ENCODE data around the gene GPC6.
"Not testable (repeated sequence)": the region's sequence is repeated elsewhere in the genome, so short reads cannot be mapped to it uniquely, and the experiment has no call there.

The GPC6 gene

DNA sequence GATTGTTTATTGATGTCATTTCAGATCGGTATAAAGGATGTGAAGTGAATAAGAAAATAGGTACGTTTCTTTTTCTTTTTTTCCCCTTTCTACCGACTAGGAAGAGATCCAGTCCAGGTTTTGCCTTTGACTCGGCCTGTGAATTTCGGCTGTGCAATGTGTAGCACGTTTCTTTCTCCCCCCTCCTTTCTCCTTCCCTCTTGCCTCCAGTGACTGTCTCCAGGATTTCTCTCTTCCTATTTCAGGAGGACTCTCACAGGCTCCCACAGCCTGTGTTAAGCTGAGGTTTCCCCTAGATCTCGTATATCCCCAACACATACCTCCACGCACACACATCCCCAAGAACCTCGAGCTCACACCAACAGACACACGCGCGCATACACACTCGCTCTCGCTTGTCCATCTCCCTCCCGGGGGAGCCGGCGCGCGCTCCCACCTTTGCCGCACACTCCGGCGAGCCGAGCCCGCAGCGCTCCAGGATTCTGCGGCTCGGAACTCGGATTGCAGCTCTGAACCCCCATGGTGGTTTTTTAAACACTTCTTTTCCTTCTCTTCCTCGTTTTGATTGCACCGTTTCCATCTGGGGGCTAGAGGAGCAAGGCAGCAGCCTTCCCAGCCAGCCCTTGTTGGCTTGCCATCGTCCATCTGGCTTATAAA, at the start of gene GPC6:
Gene GPC6 (plus strand): TSS at position 185 of the 657 bp plus-strand sequence.
- DNase-seq = peak; percentile 89

DNA sequence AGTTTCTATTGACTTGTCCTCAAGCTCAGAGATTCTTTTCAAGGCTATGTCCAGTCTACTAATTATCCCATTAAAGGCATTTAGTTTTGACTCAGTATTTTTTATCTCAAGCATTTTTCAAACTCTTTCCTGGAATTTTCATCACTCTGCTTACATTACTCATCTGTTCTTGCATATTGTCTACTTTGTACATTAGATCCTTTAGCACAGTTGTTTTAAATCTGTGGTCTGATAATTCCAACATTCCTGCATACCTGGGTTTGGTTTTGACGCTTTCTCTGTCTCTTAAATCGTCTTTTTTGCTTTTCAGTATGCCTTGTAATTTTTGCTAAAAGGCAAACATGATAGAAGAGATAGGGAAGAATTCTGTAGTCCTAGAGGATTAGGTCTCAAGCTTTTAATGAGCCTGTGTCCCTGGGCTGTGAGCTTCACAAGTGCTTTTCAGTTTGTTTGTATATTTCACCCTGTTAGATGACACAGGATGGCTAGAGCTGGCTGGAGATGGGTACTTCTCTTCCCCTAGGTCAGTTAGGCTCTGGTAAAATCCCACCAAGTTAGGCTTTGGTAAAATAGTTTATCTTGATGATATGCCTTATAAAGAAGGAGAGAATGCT, 46.1 kb upstream of the GPC6 start:
- DNase-seq = no peak

DNA sequence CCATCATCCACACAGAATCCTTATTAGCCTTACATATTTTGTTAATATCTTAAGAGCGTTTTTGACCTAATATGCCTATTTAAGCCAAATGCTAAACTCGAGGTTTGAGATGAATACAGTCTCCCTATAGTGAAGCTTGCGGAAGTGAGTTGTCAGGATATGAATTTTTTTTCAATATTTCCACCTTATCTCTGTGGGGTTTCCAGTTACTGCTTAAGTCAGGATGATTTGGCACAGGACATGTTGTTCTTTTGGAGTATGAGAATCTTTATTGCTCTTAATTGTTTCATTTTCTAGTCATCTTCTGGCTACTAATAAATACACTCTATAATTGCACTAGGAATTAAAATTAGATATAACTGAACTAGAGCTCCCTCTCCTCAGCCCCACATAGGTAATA, 44.2 kb upstream of the GPC6 start:
- DNase-seq = no peak

DNA sequence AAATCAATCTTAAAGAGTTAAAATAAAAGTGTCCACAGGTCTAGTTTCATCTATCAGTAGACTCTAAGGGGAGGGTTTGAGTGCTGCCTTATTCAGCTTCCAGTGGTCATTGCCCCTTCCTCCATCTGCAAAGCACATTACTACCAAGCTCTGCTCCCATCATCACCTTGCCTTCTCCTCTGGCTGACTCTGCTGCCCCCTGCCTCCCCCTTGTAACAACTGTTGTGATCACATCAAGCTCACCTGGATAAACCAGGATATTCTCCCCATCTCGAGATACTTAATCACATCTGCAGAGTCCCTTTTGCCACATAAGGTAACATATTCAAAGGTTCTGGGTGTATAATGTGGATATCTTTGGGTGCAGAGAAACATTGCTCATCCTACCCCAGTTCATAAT, 43.3 kb upstream of the GPC6 start:
- DNase-seq = no peak

DNA sequence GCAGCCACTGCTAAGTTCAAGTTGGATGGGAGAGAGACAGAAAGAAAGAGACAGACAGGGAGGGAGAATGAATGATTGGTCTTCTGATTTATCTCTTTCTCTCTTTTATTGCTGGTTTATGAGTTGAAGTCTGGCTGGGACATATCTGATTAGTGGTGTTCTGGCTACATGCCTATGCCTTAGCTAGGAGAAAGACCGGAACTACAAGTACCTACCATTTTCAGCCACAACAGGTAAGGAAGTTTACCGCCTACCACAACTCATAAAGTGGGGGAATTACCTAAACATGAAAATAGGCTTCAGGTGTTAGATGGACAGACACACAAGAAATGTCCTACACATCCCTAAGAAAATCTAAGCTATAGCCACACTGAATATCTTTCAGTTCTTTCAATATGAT, 36.6 kb upstream of the GPC6 start:
- no peak for DNase-seq

DNA sequence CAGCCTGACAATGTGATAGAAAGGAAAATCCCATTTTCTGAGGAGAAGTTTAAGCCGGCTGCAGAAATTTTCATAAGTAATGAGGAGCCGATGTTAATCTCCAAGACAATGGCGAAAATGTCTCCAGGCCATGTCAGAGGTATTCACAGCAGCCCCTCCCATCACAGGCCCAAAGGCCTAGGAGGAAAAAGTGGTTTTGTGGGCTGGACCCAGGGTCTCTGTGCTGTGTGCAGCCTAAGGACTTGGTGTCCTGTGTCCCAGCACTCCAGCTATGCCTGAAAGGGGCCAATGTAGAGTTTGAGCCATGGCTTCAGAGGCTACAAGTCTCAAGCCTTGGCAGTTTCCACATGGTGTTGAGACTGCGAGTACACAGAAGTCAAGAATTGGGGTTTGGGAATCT, 32.9 kb upstream of the GPC6 start:
- no peak for DNase-seq

DNA sequence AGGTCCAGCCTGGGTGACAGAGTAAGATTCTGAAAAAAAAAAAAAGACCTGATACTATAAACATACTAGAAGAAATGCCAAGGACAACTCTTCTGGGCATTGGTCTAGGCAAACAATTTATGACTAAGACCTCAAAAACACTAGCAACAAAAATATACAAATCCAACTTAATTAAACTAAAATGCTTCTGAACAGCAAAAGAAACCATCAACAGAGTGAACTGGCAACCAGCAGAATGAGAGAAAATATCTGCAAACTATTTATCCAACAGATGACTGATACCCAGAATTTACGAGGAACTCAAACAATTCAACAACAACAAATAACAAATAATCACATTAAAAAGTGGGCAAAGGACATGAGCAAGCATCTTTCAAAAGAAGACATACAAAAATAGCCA, 26.8 kb upstream of the GPC6 start:
- no peak for DNase-seq

DNA sequence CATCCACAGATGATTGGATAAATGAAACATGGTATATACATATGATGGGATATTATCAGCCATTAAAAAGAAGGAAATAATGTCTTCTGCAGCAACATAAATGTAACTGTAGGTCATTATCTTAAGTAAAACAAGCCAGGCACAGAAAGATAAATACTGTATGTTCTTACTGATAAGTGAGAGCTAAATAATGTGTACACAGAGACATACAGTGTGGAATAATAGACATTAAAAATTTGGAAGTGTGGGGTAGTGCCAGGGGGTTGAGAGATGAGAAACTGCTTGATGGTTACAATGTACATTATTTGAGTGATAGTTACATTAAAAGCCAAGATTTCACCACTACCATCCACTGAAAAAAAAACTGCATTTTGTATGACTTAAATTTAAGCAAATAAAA, 26.0 kb upstream of the GPC6 start:
- no peak for DNase-seq

DNA sequence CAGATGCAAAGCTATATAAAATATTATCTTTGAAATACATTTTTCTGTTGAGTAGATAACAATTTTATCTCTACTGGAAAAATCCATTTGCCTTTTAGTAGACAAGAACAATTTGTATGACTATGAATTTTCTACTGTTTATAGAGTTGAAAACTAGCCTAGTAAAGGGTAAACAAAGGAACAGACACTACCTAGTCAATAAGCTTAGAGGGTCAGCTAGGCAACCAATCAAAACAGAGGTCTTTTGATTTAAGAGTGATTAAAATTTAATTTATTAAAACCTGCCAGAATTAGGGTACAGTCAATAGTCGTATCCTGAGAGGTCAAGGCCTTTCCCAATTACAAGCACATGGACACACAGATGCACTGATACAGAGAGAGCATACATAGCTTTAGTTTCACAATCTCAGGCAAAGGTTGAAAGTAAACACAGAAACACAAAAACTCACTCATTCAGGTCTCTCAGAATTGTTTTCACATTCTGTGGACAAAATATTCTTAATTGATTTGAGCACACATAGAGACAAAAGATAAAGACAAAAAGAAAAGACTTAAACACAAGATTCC, 24.5 kb upstream of the GPC6 start:
- DNase-seq = no peak

DNA sequence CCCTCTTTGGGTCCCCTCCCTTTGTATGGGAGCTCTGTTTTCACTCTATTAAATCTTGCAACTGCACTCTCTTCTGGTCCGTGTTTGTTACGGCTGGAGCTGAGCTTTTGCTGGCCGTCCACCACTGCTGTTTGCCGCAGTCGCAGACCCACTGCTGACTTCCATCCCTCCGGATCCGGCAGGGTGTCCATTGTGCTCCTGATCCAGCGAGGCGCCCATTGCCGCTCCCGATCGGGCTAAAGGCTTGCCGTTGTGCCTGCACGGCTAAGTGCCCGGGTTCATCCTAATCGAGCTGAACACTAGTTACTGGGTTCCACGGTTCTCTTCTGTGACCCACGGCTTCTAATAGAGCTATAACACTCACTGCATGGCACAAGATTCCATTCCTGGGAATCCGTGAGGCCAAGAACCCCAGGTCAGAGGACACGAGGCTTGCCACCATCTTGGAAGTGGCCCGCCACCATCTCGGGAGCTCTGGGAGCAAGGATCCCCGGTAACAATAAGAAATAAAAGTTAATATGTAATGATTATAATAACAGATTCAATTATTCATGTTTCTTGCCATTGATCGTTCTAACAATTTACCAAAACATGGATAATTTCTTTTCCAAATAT, 19.7 kb upstream of the GPC6 start:
- DNase-seq = not testable (repeated sequence)

DNA sequence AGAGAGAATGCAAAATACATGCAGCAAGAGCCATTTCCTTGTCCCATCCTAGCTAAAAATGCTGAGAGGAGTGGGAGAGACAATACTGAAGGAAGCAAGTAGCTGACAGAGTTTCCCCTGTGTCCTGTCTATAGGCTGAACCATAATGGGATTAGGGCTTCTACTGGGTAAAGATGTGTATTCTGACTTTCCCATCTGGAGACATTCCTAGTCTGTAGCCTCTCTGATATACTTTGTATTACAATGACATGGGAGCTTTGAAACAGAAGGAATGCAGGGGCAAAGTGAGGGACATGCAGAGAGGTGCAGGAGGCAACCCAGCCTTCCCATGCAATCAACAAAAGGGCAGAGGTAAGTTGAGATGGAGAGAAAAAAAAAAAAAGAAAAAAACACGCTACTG, 10.5 kb upstream of the GPC6 start:
- DNase-seq = no peak

DNA sequence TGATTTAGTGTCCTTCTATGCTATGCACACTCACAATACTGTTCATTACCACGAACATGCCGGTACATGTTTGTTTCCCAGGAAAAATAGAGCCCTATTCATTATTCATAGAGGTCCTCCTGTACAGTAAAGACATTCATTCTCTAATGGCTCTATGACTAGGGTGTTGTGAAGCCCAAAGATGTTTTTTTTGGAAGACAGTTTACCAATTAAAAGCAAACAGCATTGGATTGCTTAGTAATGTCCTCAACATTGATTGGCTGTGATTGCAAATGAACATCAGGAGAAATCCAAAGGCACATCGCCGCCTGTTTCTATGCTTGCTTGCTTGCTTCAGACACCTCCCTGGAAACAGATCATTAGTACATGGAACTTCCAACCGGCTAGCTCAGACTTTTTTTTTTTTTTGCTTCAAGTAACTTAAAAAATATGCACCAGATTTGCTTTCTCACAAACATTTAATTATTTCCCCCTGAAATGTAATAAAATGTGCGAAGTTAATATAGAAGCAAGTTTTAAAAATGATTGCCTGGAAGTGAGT, 8.8 kb upstream of the GPC6 start:
- no peak for DNase-seq

DNA sequence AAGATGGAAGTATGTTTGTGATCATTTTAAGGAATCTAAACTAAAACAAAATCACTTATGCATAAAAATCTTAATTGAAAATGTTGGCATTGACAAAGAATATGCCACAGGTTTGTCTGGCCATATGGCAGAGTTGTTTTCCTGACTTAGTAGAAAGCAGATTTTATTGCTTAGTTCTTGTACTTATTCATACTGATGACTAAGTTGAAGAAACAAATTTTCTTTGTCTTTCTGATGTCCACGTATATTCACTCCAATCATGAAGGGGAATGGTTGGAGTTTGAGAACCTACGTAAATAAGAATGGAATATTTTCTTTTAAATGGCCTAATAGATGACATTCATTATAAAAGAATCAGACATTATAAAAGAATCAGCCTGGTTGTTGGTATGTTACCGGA, 8.0 kb upstream of the GPC6 start:
- no peak for DNase-seq

DNA sequence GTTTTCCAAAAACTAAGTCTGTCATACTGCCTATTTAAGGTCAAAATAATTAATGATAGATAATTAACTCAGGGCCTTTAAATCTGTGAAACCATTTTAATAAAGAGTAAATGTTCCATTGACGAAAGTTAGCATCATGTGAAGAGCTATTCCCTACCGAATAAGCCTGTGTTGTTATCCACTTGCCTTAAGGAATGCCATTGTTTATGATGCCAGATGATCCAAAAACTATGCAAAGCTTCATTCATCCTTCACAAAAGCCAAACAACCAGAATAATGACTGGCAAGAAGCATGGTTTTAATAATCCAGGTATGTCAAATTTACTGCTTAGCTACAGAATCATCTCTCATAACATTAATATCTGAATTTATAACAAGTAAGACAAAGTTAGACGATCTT, 6.5 kb upstream of the GPC6 start:
- no peak for DNase-seq

DNA sequence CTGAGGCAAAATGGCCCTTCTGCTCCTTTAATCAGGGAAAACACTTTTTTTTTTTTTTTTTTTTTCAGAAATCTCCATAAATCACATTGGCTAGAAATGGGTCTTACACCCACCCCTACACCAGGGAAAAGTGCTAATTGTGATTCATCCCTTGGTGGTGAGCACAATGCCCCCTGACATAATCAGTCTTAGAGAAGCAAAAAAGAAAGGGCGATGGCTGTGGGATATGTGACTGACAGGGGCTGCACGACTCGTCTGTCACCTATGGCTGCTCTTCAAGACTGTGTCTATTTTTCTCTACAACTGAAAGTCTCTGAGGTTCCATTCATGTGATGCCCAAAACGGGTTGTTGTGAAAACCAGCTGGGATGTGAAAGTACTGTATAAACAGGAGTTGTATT, 3.6 kb upstream of the GPC6 start:
- no peak for DNase-seq

DNA sequence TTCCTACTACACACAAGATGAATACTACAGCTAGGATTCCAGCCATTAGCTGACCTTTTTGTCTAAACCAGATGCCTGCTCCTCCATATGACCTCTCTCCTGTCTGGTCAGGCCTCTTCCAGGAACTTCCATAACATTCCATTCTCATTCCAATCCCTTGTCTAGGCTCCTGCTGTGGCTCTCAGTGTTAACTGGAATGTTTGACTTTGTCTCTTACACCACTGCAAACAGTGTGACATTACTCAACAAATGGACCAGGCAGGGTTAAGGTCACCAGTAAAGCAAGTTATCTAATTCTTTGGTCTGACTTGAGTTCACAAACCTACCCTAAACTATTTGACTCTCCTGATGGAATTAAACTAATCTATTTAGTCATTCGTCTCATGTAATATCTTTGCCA, 2.1 kb upstream of the GPC6 start:
- DNase-seq = no peak

DNA sequence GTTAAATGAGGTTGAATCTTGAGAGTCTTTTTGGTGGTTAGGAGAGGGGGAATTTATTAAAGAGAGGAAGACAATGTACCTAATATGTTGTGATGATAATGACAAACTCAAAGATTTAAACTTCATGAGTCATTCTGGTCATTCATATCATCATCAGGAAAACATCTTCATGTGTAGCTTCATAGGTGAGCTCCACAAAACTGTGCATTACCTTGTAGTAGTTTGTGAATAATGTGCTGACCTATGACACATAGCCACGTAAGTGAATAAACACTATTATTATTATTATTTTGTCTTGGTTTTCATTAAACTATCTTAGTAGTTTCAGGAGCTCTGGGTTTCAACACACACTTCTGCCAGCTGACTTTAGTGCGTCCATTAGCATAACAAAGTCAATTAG, 997 bp upstream of the GPC6 start:
- DNase-seq = no peak

DNA sequence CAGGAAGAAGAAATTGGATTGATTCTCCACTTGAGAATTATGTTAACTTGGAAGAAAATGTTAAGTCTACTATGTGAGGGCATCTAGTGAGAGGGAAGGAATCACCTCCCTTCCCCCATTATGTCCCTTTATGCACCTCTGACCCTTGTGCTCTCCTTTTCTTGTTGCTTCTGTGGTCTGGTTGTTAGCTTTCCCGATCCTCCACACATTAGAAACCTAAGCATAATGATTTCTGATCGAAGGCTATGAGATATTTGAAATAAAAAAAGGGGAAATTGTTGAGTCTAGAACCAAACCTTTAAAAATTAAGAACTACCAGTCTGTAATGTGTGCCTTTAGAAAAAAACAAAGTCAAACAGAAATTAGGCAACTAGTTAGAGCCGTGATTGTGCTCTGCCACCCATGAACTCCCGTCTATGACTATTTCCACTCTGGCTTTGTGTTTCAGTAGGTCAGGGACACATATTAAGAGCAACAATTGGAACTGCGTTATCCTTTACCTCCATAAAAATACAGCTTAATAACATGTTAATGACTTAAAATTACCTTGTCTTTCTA, 463 bp upstream of the GPC6 start:
- DNase-seq = no peak

DNA sequence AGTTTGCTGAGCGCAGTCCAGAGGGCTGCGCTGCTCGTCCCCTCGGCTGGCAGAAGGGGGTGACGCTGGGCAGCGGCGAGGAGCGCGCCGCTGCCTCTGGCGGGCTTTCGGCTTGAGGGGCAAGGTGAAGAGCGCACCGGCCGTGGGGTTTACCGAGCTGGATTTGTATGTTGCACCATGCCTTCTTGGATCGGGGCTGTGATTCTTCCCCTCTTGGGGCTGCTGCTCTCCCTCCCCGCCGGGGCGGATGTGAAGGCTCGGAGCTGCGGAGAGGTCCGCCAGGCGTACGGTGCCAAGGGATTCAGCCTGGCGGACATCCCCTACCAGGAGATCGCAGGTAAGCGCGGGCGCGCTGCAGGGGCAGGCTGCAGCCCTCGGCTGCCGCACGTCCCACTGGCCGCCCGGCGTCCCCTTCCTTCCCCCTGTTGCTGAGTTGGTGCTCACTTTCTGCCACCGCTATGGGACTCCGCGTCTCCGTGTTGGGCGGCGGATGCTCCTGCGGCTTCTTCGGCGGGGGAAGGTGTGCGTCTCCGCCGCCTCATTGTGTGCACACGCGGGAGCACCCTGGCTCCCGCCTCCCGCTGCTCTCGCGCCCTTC, 772 bp downstream of the GPC6 start:
- peak; percentile 73 for DNase-seq

DNA sequence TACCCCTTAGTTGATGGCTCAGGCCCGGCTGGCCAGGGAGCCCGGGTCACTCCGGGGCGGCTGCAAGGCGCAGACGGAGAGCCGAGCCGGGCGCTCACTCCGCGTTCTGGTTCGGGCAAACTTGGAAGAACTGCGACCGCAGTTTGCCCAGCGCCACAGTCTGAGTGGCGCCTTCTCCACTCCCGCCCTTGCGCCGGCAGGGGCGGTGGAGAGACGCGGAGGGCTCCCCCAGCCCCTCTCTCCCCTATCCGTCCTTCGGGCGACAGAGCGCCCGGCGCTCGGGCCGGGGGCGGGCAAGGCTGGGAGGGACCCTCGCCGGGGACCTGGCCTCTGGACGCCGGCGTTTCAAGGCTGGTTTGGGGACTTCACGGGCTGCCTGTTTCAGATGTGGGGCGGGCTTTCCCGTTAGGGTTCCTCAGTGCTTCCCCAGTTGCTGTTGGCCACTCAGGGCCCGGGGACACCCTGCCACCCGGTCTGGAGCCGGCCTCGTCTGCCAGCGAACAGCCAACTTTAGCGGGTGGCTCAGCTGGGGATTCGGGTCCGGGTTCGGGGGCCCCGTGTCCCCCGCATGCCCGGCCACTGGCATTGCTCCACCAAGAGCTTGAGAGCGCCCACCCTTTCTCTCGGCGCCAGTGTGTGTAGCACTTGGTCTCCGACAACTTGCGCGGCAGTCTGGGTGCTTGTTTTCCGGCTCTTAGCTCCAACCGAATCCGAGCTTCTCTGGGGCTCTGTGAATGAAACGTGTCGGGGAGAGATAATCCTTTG, 1.5 kb downstream of the GPC6 start:
- peak; percentile 73 for DNase-seq

DNA sequence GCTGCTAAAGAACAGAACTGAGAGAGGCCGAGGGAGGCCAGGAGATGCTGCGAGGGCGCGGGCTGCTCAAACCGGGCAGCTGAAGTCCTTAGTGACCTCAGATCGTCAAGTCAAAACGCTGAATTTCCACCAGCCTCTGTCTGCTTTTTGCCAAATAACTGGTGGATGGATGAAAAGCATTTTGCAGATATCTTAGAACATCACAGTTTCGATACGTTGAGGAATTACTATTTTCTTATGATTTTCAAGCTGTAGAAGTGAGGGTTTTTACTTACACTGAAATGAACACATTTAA, 2.0 kb downstream of the GPC6 start:
- no peak for DNase-seq

DNA sequence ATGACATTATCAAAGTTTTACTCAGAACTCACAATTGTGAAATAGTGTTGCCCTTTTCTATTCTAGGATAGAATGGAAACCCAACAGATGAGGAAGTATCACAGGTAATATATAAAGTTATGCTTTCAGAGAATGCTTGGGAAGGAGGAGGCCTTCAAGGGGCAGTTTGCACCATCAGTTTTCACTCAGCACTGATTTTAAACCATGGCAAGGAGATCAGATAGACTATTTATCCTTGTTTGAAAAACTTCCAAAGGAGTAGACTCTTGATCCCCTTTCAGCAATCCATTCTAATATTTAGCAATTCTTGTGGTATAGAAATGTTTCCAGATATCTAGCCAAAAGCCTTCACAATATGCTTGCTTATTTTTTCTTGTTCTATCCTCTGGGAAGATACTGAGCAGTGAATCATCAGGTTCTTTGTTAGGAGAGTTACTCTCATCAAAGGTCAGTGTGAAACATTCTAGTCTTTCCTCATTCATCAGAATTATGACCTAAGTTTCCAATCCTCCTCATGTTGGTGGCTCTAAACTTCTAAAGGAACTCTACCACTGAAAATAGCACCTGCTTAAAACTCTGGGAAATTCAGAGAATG, 3.8 kb downstream of the GPC6 start:
- no peak for DNase-seq
